ENCODE measurements around the gene TUBA4B.

DNA sequence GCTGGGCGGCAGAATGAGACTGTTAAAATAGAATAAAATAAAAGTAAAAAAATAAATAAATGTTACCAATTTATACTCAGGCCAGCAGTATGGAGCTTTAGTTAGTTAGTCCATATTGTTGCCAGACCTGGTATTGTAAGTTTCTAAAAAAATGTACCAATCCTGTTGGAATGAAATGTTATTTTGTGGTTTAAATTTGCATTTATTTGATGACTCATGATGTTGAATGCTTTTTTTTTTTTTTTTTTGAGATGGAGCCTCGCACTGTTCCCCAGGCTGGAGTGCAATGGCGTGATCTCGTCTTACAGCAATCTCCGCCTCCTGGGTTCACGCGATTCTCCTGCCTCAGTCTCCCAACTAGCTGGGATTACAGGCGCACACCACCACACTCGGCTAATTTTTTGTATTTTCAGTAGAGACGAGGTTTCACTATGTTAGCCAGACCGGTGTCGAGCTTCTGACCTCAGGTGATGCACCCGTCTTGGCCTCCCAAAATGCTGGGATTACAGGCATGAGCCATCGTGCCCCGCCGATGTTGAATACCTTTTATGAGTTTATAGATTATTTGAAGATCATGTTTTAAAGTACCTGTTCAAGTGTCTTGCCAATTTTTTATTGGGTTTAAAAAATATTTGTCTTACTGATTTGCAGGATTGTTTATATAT, 61.9 kb downstream of the TUBA4B start:
- TF ChIP-seq POLR2A (IDR thresholded peaks at IDR 0.05): no peak
- TF ChIP-seq, protein P1, sequence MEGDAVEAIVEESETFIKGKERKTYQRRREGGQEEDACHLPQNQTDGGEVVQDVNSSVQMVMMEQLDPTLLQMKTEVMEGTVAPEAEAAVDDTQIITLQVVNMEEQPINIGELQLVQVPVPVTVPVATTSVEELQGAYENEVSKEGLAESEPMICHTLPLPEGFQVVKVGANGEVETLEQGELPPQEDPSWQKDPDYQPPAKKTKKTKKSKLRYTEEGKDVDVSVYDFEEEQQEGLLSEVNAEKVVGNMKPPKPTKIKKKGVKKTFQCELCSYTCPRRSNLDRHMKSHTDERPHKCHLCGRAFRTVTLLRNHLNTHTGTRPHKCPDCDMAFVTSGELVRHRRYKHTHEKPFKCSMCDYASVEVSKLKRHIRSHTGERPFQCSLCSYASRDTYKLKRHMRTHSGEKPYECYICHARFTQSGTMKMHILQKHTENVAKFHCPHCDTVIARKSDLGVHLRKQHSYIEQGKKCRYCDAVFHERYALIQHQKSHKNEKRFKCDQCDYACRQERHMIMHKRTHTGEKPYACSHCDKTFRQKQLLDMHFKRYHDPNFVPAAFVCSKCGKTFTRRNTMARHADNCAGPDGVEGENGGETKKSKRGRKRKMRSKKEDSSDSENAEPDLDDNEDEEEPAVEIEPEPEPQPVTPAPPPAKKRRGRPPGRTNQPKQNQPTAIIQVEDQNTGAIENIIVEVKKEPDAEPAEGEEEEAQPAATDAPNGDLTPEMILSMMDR (IDR thresholded peaks at IDR 0.05): no peak
